CD4-positive, alpha-beta T cell (primary cell): ENCODE results near the gene TMEM59. TPM values are rescaled to one million over a fixed set of nuclear protein-coding genes. Genes with fewer than 3 reads are reported as not detected.

ENCODE experiments used
- ATAC-seq: fragments of 200-7000 bp; cut with Tn5 transposase; one replicate; pipeline ENCODE4 v1.10.0; 2022; ENCODE audit warnings: mild to moderate bottlenecking; ENCODE audit not compliant: poor library complexity
- CTCF ChIA-PET: fragments of 350-600 bp; sonication (Branson Sonifier 250); formaldehyde crosslinking; loops from one replicate; lab custom pipeline; 2021; ENCODE audit warnings: antibody characterized with exemption, inconsistent platforms; lab: Charles Lee
- POLR2A ChIA-PET: fragments of 350-600 bp; sonication (Branson Sonifier 250); formaldehyde crosslinking; loops from one replicate; lab custom pipeline; 2021; ENCODE audit warnings: antibody characterized with exemption, inconsistent platforms; lab: Charles Lee
- DNase-seq, 14 experiments: peaks; one replicate each; pipeline ENCODE4 v3.0.0-alpha.2; 2013 to 2020; ENCODE audit warnings: mixed read lengths in 2 of 14
- H3K27ac ChIP-seq, 2 donors: one replicate each; pipeline versions ENCODE4 v1.5.1 to v1.7.0; 2013; ENCODE audit warnings: low read length in 2 of 2, low read depth in 1 of 2, mild to moderate bottlenecking in 1 of 2
- H3K27me3 ChIP-seq, 2 experiments: 1 replicate in 1 of 2; 2 replicates in 1 of 2; pipeline versions ENCODE4 v1.6.1 to v1.7.0; 2013; ENCODE audit warnings: low read length in 2 of 2, control low read depth in 1 of 2, mild to moderate bottlenecking in 1 of 2, moderate library complexity in 1 of 2; ENCODE audit not compliant: insufficient read depth in 2 of 2, control insufficient read depth in 1 of 2
- H3K36me3 ChIP-seq: one replicate; pipeline ENCODE4 v1.6.1; 2013; ENCODE audit warnings: low read length, control low read depth; ENCODE audit not compliant: insufficient read depth
- H3K4me1 ChIP-seq: one replicate; pipeline ENCODE4 v1.6.1; 2013; ENCODE audit warnings: low read length, control low read depth; ENCODE audit not compliant: insufficient read depth
- H3K4me3 ChIP-seq: one replicate; pipeline ENCODE4 v1.5.1; 2013; ENCODE audit warnings: mild to moderate bottlenecking, low read length, moderate library complexity
- H3K9me3 ChIP-seq, 2 experiments: 1 replicate in 1 of 2; 2 replicates in 1 of 2; pipeline versions ENCODE4 v1.6.1 to v1.7.0; 2013; ENCODE audit warnings: low read length in 2 of 2, mild to moderate bottlenecking in 2 of 2, control low read depth in 1 of 2, moderate library complexity in 1 of 2; ENCODE audit not compliant: control insufficient read depth in 1 of 2, insufficient read depth in 1 of 2
- H3K27ac Mint-ChIP-seq: one replicate; pipeline ENCODE4 v1.8.0; 2020; ENCODE audit warnings: mixed read lengths
- H3K27me3 Mint-ChIP-seq: one replicate; pipeline ENCODE4 v1.8.0; 2021; ENCODE audit warnings: mixed read lengths
- H3K36me3 Mint-ChIP-seq: one replicate; pipeline ENCODE4 v1.8.0; 2021; ENCODE audit warnings: low read depth, mixed read lengths
- H3K4me1 Mint-ChIP-seq: one replicate; pipeline ENCODE4 v1.8.0; 2021; ENCODE audit warnings: low read depth, mixed read lengths
- H3K4me3 Mint-ChIP-seq: one replicate; pipeline ENCODE4 v1.8.0; 2020; ENCODE audit warnings: mild to moderate bottlenecking, mixed read lengths
- H3K9me3 Mint-ChIP-seq: one replicate; pipeline ENCODE4 v1.8.0; 2020; ENCODE audit warnings: mixed read lengths
- CTCF ChIP-seq: fragments of 200-600 bp; IDR thresholded peaks from one replicate; pipeline ENCODE4 v1.8.0; 2022; ENCODE audit warnings: antibody characterized with exemption, mild to moderate bottlenecking
- intact Hi-C, 2 experiments: fragments of 100-400 bp; cut with DNase I in 1 of 2; cut with micrococcal nuclease in 1 of 2; formaldehyde crosslinking; loops; one replicate each; pipeline versions ENCODE4 v1.15.1 to v1.9.0; 2023 to 2025; cut with DNase I, micrococcal nuclease
- total RNA-seq, 174 experiments: library from RNA in 2 of 174; stranded (reverse) in 2 of 174; gene quantifications; one replicate each; pipeline ENCODE4 v1.2.3 and lab custom pipeline; 2021 to 2026

The TMEM59 gene
- total RNA-seq, 2 experiments from 2014 or later: 128 TPM

GRCh38 chr1:54064299-54064698 is 11.3 kb upstream of the TMEM59 start:
- Histone ChIP-seq H3K4me3 (no peak overlapping the region), H3K36me3 (no peaks in the 10 kb centered on the region), H3K27ac (no peak overlapping the region), H3K4me1 (no peaks in the 10 kb centered on the region), H3K9me3 (no peaks in the 10 kb centered on the region), H3K27me3 (no peaks in the 10 kb centered on the region)
- no peak for ATAC-seq
- H3K27ac Mint-ChIP-seq: no peak overlapping the region
- no peak overlapping the region for H3K4me3 Mint-ChIP-seq
- H3K27me3 Mint-ChIP-seq: no peaks in the 10 kb centered on the region
- CTCF ChIA-PET: interaction anchor here (0.7 kb wide), 1 partner anchor 99 kb away, joined by 3 read pairs; no protein-coding TSS in a partner anchor
- no peaks in the 10 kb centered on the region for H3K9me3 Mint-ChIP-seq
- POLR2A ChIA-PET: no interaction called here
- peaks cover 10% of the 10 kb centered on the region for H3K36me3 Mint-ChIP-seq
- no peak for TF ChIP-seq CTCF
- intact Hi-C loops: loop anchor here in 1 of 2 experiments (2.0 to 10.0 kb wide), 2 partner anchors 341 to 931 kb away; partner anchors contain the start of gene BSND
- no peaks in the 10 kb centered on the region for H3K4me1 Mint-ChIP-seq
- DNase-seq: no peak

GRCh38 chr1:54054438-54054749 is 1.4 kb upstream of the TMEM59 start:
- peak in 3 of 14 experiments; percentile 14 to 27 (median 23) for DNase-seq
- ChIA-PET POLR2A (interaction anchor here (1.8 to 3.7 kb wide), 2 partner anchors 11 to 109 kb away, joined by 6 to 54 read pairs; partner anchors contain the start of genes IFT25 and LRRC42), CTCF (interaction anchor here (0.9 kb wide), 1 partner anchor 27 kb away, joined by 3 read pairs; no protein-coding TSS in a partner anchor)
- H3K4me1 Mint-ChIP-seq: peaks cover 38% of the 10 kb centered on the region
- no peak for TF ChIP-seq CTCF
- peaks cover 16% of the 10 kb centered on the region for H3K36me3 Mint-ChIP-seq
- Histone ChIP-seq H3K9me3 (no peaks in the 10 kb centered on the region), H3K4me3 (peak overlapping the region; percentile 89), H3K27ac (peak overlapping the region in 1 of 2 donors; percentile 71), H3K36me3 (peaks cover 4% of the 10 kb centered on the region), H3K4me1 (peaks cover 32% of the 10 kb centered on the region), H3K27me3 (no peaks in the 10 kb centered on the region)
- ATAC-seq: no peak
- no peaks in the 10 kb centered on the region for H3K27me3 Mint-ChIP-seq
- no peaks in the 10 kb centered on the region for H3K9me3 Mint-ChIP-seq
- intact Hi-C loops: loop anchor here (1.0 to 10.0 kb wide), 10 partner anchors 148 to 1687 kb away; partner anchors contain the start of genes SSBP3 (in 2 of the 2), TTC4 (in 2 of the 2), CC2D1B (in 1 of the 2) and CYB5RL (in 1 of the 2)
- no peak overlapping the region for H3K27ac Mint-ChIP-seq
- no peak overlapping the region for H3K4me3 Mint-ChIP-seq

GRCh38 chr1:54053745-54054437 is 887 bp upstream of the TMEM59 start:
- H3K4me1 ChIP-seq: peaks cover 34% of the 10 kb centered on the region
- H3K9me3 ChIP-seq: no peaks in the 10 kb centered on the region
- Mint-ChIP-seq H3K36me3 (peaks cover 16% of the 10 kb centered on the region), H3K9me3 (no peaks in the 10 kb centered on the region), H3K27ac (no peak overlapping the region), H3K27me3 (no peaks in the 10 kb centered on the region), H3K4me1 (peaks cover 42% of the 10 kb centered on the region), H3K4me3 (no peak overlapping the region)
- ATAC-seq (no peak), DNase-seq (no peak)
- intact Hi-C loops: loop anchor here (1.0 to 10.0 kb wide), 16 partner anchors 16 to 1687 kb away; partner anchors contain the start of genes SSBP3 (in 2 of the 2), TTC4 (in 2 of the 2), CC2D1B (in 1 of the 2) and CYB5RL (in 1 of the 2)
- peak overlapping the region; percentile 89 for H3K4me3 ChIP-seq
- H3K27ac ChIP-seq: peak overlapping the region; percentile 71 to 81
- TF ChIP-seq CTCF: no peak
- ChIA-PET CTCF (interaction anchor here (1.1 to 1.4 kb wide), 2 partner anchors 17 to 95 kb away, joined by 3 to 4 read pairs; no protein-coding TSS in a partner anchor), POLR2A (interaction anchor here (1.0 to 3.7 kb wide), 14 partner anchors 8 to 711 kb away, joined by 3 to 54 read pairs (median 5); partner anchors contain the start of genes IFT25, LRRC42, NDC1 and PARS2)
- no peaks in the 10 kb centered on the region for H3K27me3 ChIP-seq
- peaks cover 4% of the 10 kb centered on the region for H3K36me3 ChIP-seq
